ENCODE results near the gene ISM2.

ISM2 gene

GRCh38 chr14:77490347-77490986, 8.1 kb downstream of the ISM2 start:
- H3K27ac ChIP-seq (ENCODE audit: low read length), result no peak overlapping the region
- no peak for ATAC-seq (ENCODE audit: insufficient read depth, low read depth)
- DNase-seq, result no peak
- no peak overlapping the region for H2AFZ ChIP-seq (ENCODE audit: low read depth, low read length)
- H3K9me3 ChIP-seq (ENCODE audit: insufficient read depth, low read length, severe bottlenecking), result no peaks in the 10 kb centered on the region
- H3K4me1 ChIP-seq (ENCODE audit: insufficient read depth, low read length), result no peaks in the 10 kb centered on the region
- no peaks in the 10 kb centered on the region for H3K36me3 ChIP-seq (ENCODE audit: insufficient read depth, low read length)
- H3K4me2 ChIP-seq (ENCODE audit: insufficient read depth, low read length), result no peak overlapping the region
- no peak overlapping the region for H3K4me3 ChIP-seq (ENCODE audit: low read depth in 1 of 2, low read length in 2 of 2)
- H4K20me1 ChIP-seq (ENCODE audit: insufficient read depth, low read length), result no peaks in the 10 kb centered on the region
- no peak overlapping the region for H3K9ac ChIP-seq (ENCODE audit: low read depth, low read length)
- no peak for TF ChIP-seq CTCF (IDR thresholded peaks at IDR 0.05; ENCODE audit: borderline replicate concordance, extremely low read depth, low read length, poor library complexity, severe bottlenecking)
- no peak for TF ChIP-seq EZH2 (IDR thresholded peaks at IDR 0.05; ENCODE audit: borderline replicate concordance, low read depth, low read length, severe bottlenecking)
- H3K27me3 ChIP-seq (ENCODE audit: insufficient read depth, low read length, poor library complexity), result no peaks in the 10 kb centered on the region
- no peaks in the 10 kb centered on the region for H3K79me2 ChIP-seq (ENCODE audit: insufficient read depth, low read length)

GRCh38 chr14:77489041-77489440, 9.6 kb downstream of the ISM2 start:
- DNase-seq (no peak), ATAC-seq (ENCODE audit: insufficient read depth, low read depth) (no peak)
- no peak overlapping the region for H3K27ac ChIP-seq (ENCODE audit: low read length)
- TF ChIP-seq CTCF (IDR thresholded peaks at IDR 0.05; ENCODE audit: borderline replicate concordance, extremely low read depth, low read length, poor library complexity, severe bottlenecking) (no peak), EZH2 (IDR thresholded peaks at IDR 0.05; ENCODE audit: borderline replicate concordance, low read depth, low read length, severe bottlenecking) (no peak)
- H3K79me2 ChIP-seq (ENCODE audit: insufficient read depth, low read length), result no peaks in the 10 kb centered on the region
- no peaks in the 10 kb centered on the region for H4K20me1 ChIP-seq (ENCODE audit: insufficient read depth, low read length)
- H3K4me3 ChIP-seq (ENCODE audit: low read depth in 1 of 2, low read length in 2 of 2), result no peak overlapping the region
- no peaks in the 10 kb centered on the region for H3K27me3 ChIP-seq (ENCODE audit: insufficient read depth, low read length, poor library complexity)
- H3K4me2 ChIP-seq (ENCODE audit: insufficient read depth, low read length), result no peak overlapping the region
- no peaks in the 10 kb centered on the region for H3K36me3 ChIP-seq (ENCODE audit: insufficient read depth, low read length)
- no peaks in the 10 kb centered on the region for H3K4me1 ChIP-seq (ENCODE audit: insufficient read depth, low read length)
- no peaks in the 10 kb centered on the region for H3K9me3 ChIP-seq (ENCODE audit: insufficient read depth, low read length, severe bottlenecking)
- no peak overlapping the region for H3K9ac ChIP-seq (ENCODE audit: low read depth, low read length)
- no peak overlapping the region for H2AFZ ChIP-seq (ENCODE audit: low read depth, low read length)

GRCh38 chr14:77488558-77488957, 10.1 kb downstream of the ISM2 start:
- no peaks in the 10 kb centered on the region for H3K27me3 ChIP-seq (ENCODE audit: insufficient read depth, low read length, poor library complexity)
- ATAC-seq (ENCODE audit: insufficient read depth, low read depth) (no peak), DNase-seq (no peak)
- H3K79me2 ChIP-seq (ENCODE audit: insufficient read depth, low read length), result no peaks in the 10 kb centered on the region
- no peaks in the 10 kb centered on the region for H3K4me1 ChIP-seq (ENCODE audit: insufficient read depth, low read length)
- TF ChIP-seq EZH2 (IDR thresholded peaks at IDR 0.05; ENCODE audit: borderline replicate concordance, low read depth, low read length, severe bottlenecking) (no peak), CTCF (IDR thresholded peaks at IDR 0.05; ENCODE audit: borderline replicate concordance, extremely low read depth, low read length, poor library complexity, severe bottlenecking) (no peak)
- H3K4me2 ChIP-seq (ENCODE audit: insufficient read depth, low read length), result no peak overlapping the region
- H3K4me3 ChIP-seq (ENCODE audit: low read depth in 1 of 2, low read length in 2 of 2), result no peak overlapping the region
- H3K9me3 ChIP-seq (ENCODE audit: insufficient read depth, low read length, severe bottlenecking), result no peaks in the 10 kb centered on the region
- no peak overlapping the region for H2AFZ ChIP-seq (ENCODE audit: low read depth, low read length)
- H3K36me3 ChIP-seq (ENCODE audit: insufficient read depth, low read length), result no peaks in the 10 kb centered on the region
- H4K20me1 ChIP-seq (ENCODE audit: insufficient read depth, low read length), result no peaks in the 10 kb centered on the region
- no peak overlapping the region for H3K9ac ChIP-seq (ENCODE audit: low read depth, low read length)
- H3K27ac ChIP-seq (ENCODE audit: low read length), result no peak overlapping the region

All from DND-41 (cell line).